ENCODE measurements around the gene KANK4. TPM values are rescaled to one million over a fixed set of nuclear protein-coding genes. Genes with fewer than 3 reads are reported as not detected.

KANK4 gene
- total and polyA plus RNA-seq, 8 donors, result 2.4 to 12.5 (median 8.6) TPM

GRCh38 chr1:62194651-62195544 lies 124.3 kb downstream of the KANK4 start, which contains the start of gene L1TD1:
Gene L1TD1 (plus strand): TSS chr1:62194849. CDS start chr1:62206629, 11,780 bp downstream.
- DNase-seq (peak in 1 of 6 donors; percentile 64), ATAC-seq (peak in 1 of 4 donors; percentile 32), FAIRE-seq (no peak)
- intact Hi-C loops (cut with DNase I), result no loop called here
- Histone ChIP-seq H3K27ac (no peak within 1 kb of the TSS), H3K4me3 (peak within 1 kb of the TSS in 1 of 4 donors; percentile 12), H3K4me1 (peaks cover 0 to 5% (median 4%) of the 10 kb centered on the region in 3 donors), H3K36me3 (no peaks in the 10 kb centered on the region), H3K27me3 (peaks cover 0 to 9% (median 0%) of the 10 kb centered on the region in 4 donors), H3K9me3 (no peaks in the 10 kb centered on the region)
- no peak for TF ChIP-seq CTCF (IDR thresholded peaks at IDR 0.05)
- 25 to 30% methylated on average over 50 to 55 of the region's 55 CpGs for WGBS, 2 donors

GRCh38 chr1:62188111-62188510 lies 131.1 kb downstream of the KANK4 start:
- H3K27me3 ChIP-seq, result no peaks in the 10 kb centered on the region
- WGBS, 2 donors, result 92 to 97% methylated on average over 8 of the region's 8 CpGs
- no peak for FAIRE-seq
- no peaks in the 10 kb centered on the region for H3K36me3 ChIP-seq
- intact Hi-C loops (cut with DNase I), result no loop called here
- H3K4me3 ChIP-seq, result no peak overlapping the region
- H3K27ac ChIP-seq, result no peak overlapping the region
- no peak for TF ChIP-seq CTCF (IDR thresholded peaks at IDR 0.05)
- no peaks in the 10 kb centered on the region for H3K4me1 ChIP-seq
- H3K9me3 ChIP-seq, result no peaks in the 10 kb centered on the region
- DNase-seq, result no peak
- ATAC-seq, result no peak

GRCh38 chr1:62187548-62187947 lies 131.7 kb downstream of the KANK4 start:
- no peak for TF ChIP-seq CTCF (IDR thresholded peaks at IDR 0.05)
- Histone ChIP-seq H3K27me3 (no peaks in the 10 kb centered on the region), H3K4me1 (no peaks in the 10 kb centered on the region), H3K9me3 (no peaks in the 10 kb centered on the region), H3K4me3 (no peak overlapping the region), H3K27ac (no peak overlapping the region), H3K36me3 (no peaks in the 10 kb centered on the region)
- DNase-seq (no peak), FAIRE-seq (no peak), ATAC-seq (no peak)
- WGBS, 2 donors, result 97% methylated on average over 5 of the region's 5 CpGs
- intact Hi-C loops (cut with DNase I), result no loop called here

Other genes starting within 250 kb of the KANK4 start
- under 1 TPM in 5 of 6 donors, not detected in 1; 0.03 to 0.28 (median 0.09) TPM for gene L1TD1, start 124.6 kb downstream of the KANK4 start, total RNA-seq
- gene L1TD1, start 124.6 kb downstream of the KANK4 start, polyA plus RNA-seq, result under 1 TPM in 1 of 2 donors, not detected in 1; 0.05 TPM
- gene USP1, start 117.6 kb upstream of the KANK4 start, total RNA-seq, result 10 to 100 TPM in 4 of 6 donors, 1 to 10 TPM in 2; 7.2 to 12.8 (median 10.5) TPM
- 10 to 100 TPM in 1 of 2 donors, 1 to 10 TPM in 1; 3.6 to 10.4 TPM for gene USP1, start 117.6 kb upstream of the KANK4 start, polyA plus RNA-seq